Smooth muscle cell (in vitro differentiated cells): Measurements from ENCODE around the gene HHIP. TPM values are rescaled to one million over a fixed set of nuclear protein-coding genes. Genes with fewer than 3 reads are reported as not detected.

Experiments used
- DNase-seq: peaks from one replicate; lab custom pipeline; 2025; ENCODE audit not compliant: unreplicated experiment; lab: John Stamatoyannopoulos, UW
- H2AFZ ChIP-seq: fragments of 200-600 bp; sonication (generic); 2 replicates; pipeline ENCODE4 v1.6.0; 2016; ENCODE audit warnings: antibody characterized with exemption, low read depth, mild to moderate bottlenecking
- H3F3A ChIP-seq: fragments of 200-600 bp; sonication (generic); 2 replicates; pipeline ENCODE4 v1.6.0; 2017; ENCODE audit warnings: antibody characterized with exemption, low read depth
- H3K27ac ChIP-seq: fragments of 200-600 bp; sonication (generic); 2 replicates; pipeline ENCODE4 v1.5.1; 2016; ENCODE audit warnings: low read depth, mild to moderate bottlenecking
- H3K27me3 ChIP-seq: fragments of 200-600 bp; sonication (generic); 2 replicates; pipeline ENCODE4 v1.6.1; 2016; ENCODE audit warnings: low read depth, mild to moderate bottlenecking
- H3K36me3 ChIP-seq: fragments of 200-600 bp; sonication (generic); 2 replicates; pipeline ENCODE4 v1.5.1; 2016; ENCODE audit warnings: low read depth
- H3K4me1 ChIP-seq: fragments of 200-600 bp; sonication (generic); 2 replicates; pipeline ENCODE4 v1.5.1; 2016; ENCODE audit warnings: low read depth
- H3K4me2 ChIP-seq: fragments of 200-600 bp; sonication (generic); 2 replicates; pipeline ENCODE4 v1.6.0; 2016; ENCODE audit warnings: mild to moderate bottlenecking
- H3K4me3 ChIP-seq: fragments of 200-600 bp; sonication (generic); 2 replicates; pipeline ENCODE4 v1.5.1; 2016; ENCODE audit warnings: mild to moderate bottlenecking
- H3K79me2 ChIP-seq: fragments of 200-600 bp; sonication (generic); 2 replicates; pipeline ENCODE4 v1.6.0; 2016; ENCODE audit warnings: low read depth, mild to moderate bottlenecking
- H3K9ac ChIP-seq: fragments of 200-600 bp; sonication (generic); 2 replicates; pipeline ENCODE4 v1.6.0; 2016; ENCODE audit warnings: low read depth
- H3K9me3 ChIP-seq: fragments of 200-600 bp; sonication (generic); replicated peaks from 2 replicates; pipeline ENCODE4 v1.5.1; 2016; ENCODE audit warnings: low read depth
- H4K20me1 ChIP-seq: fragments of 200-600 bp; sonication (generic); 2 replicates; pipeline ENCODE4 v1.6.0; 2016; ENCODE audit warnings: low read depth
- WGBS: methylation state at CpG from one replicate; pipeline ENCODE4 v1.1.7; 2016; ENCODE audit warnings: low lambda C conversion rate; 5-methylcytosine and 5-hydroxymethylcytosine counted together
- polyA plus RNA-seq: library from polyadenylated mRNA; unstranded; fragments of >200 nt; fragmentation: Nextera tagmentation; extraction: Ambion mirVana; gene quantifications from 2 replicates; pipeline ENCODE4 v1.2.1, GENCODE V29; 2016
- total RNA-seq: library from RNA; depleted of rRNA; stranded (reverse); fragments of >200 nt; gene quantifications from 2 replicates; pipeline ENCODE4 v1.2.3, GENCODE V29; 2014
- TF ChIP-seq, protein P1 (sequence below): fragments of 200-600 bp; sonication (generic); IDR thresholded peaks from 2 replicates; pipeline ENCODE4 v1.5.1; 2017; ENCODE audit warnings: borderline replicate concordance, mild to moderate bottlenecking, antibody characterized with exemption; ENCODE audit not compliant: insufficient read depth, poor library complexity, severe bottlenecking

HHIP gene
- total and polyA plus RNA-seq, 2 experiments from 2014 or later, result 0.67 to 0.96 TPM

DNA sequence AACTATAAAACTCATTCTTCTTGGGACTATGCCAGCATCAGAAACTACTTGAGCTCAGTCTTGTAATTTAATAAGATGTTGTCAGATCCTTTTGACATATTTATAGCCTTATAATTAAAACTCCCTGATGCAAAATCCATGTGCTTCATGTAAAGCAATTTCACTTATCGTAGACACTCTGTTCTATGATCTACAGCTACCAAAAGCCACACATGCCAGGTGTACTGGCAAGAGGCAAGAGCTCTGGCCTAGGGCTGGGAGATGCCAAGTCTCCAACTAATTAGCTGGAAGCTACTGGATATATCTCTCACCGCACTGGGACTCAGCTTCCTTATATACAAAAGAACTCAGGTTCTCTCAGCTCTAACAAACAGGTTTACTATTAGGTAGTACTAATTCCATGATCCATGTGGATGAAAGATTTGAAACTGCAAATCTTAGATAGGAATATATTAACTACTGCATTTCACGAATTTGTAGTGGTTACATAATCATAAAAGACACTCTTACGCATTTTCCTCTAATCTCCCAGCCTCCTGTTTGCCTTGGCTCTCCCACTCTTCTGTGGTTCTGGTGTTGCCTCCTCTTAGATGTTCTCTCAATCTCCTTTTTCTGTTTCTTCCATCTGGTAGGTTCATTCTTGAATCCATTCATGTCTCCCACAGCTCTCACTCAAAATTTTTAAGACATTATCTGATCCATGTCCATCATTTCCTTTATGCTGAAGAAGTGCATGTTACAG, 103.0 kb downstream of the HHIP start:
- H3K27ac ChIP-seq, result no peak overlapping the region
- no peak overlapping the region for H3K4me3 ChIP-seq
- no peaks in the 10 kb centered on the region for H3K4me1 ChIP-seq
- no peaks in the 10 kb centered on the region for H3K36me3 ChIP-seq
- no peaks in the 10 kb centered on the region for H4K20me1 ChIP-seq
- no peak overlapping the region for H3K9ac ChIP-seq
- WGBS, result 68% methylated on average over 4 of the region's 4 CpGs
- no peak overlapping the region for H2AFZ ChIP-seq
- no peaks in the 10 kb centered on the region for H3K27me3 ChIP-seq
- TF ChIP-seq, protein P1, sequence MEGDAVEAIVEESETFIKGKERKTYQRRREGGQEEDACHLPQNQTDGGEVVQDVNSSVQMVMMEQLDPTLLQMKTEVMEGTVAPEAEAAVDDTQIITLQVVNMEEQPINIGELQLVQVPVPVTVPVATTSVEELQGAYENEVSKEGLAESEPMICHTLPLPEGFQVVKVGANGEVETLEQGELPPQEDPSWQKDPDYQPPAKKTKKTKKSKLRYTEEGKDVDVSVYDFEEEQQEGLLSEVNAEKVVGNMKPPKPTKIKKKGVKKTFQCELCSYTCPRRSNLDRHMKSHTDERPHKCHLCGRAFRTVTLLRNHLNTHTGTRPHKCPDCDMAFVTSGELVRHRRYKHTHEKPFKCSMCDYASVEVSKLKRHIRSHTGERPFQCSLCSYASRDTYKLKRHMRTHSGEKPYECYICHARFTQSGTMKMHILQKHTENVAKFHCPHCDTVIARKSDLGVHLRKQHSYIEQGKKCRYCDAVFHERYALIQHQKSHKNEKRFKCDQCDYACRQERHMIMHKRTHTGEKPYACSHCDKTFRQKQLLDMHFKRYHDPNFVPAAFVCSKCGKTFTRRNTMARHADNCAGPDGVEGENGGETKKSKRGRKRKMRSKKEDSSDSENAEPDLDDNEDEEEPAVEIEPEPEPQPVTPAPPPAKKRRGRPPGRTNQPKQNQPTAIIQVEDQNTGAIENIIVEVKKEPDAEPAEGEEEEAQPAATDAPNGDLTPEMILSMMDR, result no peak
- DNase-seq, result no peak
- H3F3A ChIP-seq, result no peaks in the 10 kb centered on the region
- H3K79me2 ChIP-seq, result no peaks in the 10 kb centered on the region
- H3K9me3 ChIP-seq, result no peaks in the 10 kb centered on the region
- no peak overlapping the region for H3K4me2 ChIP-seq

DNA sequence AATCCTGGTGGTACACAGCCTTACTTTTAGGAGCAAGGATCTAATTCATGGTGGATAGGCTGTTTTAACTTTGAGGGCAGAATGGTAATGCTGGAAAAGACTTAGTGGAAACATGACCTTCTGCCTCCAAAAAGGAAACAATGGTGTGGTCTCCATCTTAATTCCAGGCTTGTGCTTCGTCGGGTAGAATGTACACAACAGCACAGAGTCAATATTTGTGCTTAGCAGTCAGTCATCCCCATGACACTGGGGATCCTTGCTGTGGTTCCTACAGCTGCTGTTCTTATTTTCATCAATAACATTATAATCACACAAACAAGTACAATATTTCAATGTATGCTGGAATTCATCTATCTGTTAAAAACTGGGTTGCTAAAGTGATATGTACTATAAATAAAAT, 104.4 kb downstream of the HHIP start:
- H3K4me3 ChIP-seq, result no peak overlapping the region
- no peaks in the 10 kb centered on the region for H3K79me2 ChIP-seq
- DNase-seq, result no peak
- H4K20me1 ChIP-seq, result no peaks in the 10 kb centered on the region
- no peak overlapping the region for H3K9ac ChIP-seq
- no peak overlapping the region for H3K27ac ChIP-seq
- no peak overlapping the region for H3K4me2 ChIP-seq
- peaks cover 7% of the 10 kb centered on the region for H3K4me1 ChIP-seq
- no peaks in the 10 kb centered on the region for H3K36me3 ChIP-seq
- no peak overlapping the region for H2AFZ ChIP-seq
- H3K27me3 ChIP-seq, result no peaks in the 10 kb centered on the region
- WGBS, result 97% methylated on average over 2 of the region's 2 CpGs
- H3F3A ChIP-seq, result peaks cover 5% of the 10 kb centered on the region
- TF ChIP-seq, protein P1, result no peak
- H3K9me3 ChIP-seq, result no peaks in the 10 kb centered on the region

DNA sequence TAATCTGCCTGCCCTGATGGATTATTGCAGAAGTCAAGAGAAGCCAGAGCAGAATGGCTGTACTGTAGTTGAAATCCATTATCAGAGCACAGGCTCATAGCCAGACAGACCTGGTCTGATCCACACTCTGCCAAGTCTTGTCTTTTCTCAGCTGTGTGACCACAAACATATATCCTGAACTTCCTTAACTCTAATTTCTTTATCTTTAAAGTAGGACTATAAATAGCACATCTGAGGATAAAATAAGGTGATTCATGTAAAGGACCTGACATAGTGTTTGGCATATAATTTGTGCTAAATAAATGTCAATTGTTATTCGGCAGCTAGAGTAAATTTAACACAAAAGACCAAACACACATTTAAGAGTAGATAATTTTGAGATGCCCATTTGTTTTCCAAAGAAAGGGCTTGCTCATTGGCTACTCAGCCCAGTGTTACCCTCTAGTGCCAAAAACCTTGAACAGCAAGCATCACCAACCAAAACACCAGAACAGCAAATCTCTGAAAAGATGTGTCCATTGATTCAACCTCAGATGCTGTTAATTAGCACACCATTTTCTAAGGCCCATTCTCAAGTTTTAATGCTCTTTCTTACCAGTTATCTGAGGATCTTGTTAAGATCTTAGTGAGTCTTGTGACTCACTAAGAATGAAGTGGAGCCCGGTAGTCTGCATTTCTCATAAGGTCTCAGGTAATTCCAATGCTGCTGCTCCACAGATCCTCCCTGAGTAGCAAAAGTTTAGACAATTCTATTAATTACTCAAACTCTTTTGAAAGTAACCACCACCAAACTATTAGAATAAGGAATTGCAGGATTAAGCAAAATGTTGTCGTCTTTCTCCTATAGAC, 108.8 kb downstream of the HHIP start:
- H3F3A ChIP-seq, result peaks cover 5% of the 10 kb centered on the region
- peaks cover 7% of the 10 kb centered on the region for H3K4me1 ChIP-seq
- H3K9ac ChIP-seq, result no peak overlapping the region
- H4K20me1 ChIP-seq, result no peaks in the 10 kb centered on the region
- H3K4me3 ChIP-seq, result no peak overlapping the region
- peak overlapping the region; percentile 23 for H3K27ac ChIP-seq
- no peak overlapping the region for H2AFZ ChIP-seq
- WGBS, result 69% methylated on average over 3 of the region's 3 CpGs
- DNase-seq, result no peak
- no peaks in the 10 kb centered on the region for H3K9me3 ChIP-seq
- H3K36me3 ChIP-seq, result no peaks in the 10 kb centered on the region
- TF ChIP-seq, protein P1, result peak; percentile 33
- H3K4me2 ChIP-seq, result peak overlapping the region; percentile 32
- no peaks in the 10 kb centered on the region for H3K27me3 ChIP-seq
- H3K79me2 ChIP-seq, result no peaks in the 10 kb centered on the region
